Parathyroid adenoma (tissue), 2 donors: Measurements from ENCODE around the gene N4BP2.

ENCODE experiments used
- H2AFZ ChIP-seq: fragments of 300-600 bp; sonication (generic); one replicate; pipeline ENCODE4 v1.7.0; 2017; ENCODE audit warnings: antibody characterized with exemption, mild to moderate bottlenecking
- H3K27ac ChIP-seq: fragments of 300-600 bp; sonication (generic); one replicate; pipeline ENCODE4 v1.7.0; 2017
- H3K27me3 ChIP-seq: fragments of 300-600 bp; sonication (generic); one replicate; pipeline ENCODE4 v1.7.0; 2017; ENCODE audit warnings: low read length; ENCODE audit not compliant: control insufficient read depth, insufficient read depth
- H3K36me3 ChIP-seq: fragments of 300-600 bp; sonication (generic); one replicate; pipeline ENCODE4 v1.7.0; 2017; ENCODE audit warnings: low read length; ENCODE audit not compliant: control insufficient read depth, insufficient read depth
- H3K4me1 ChIP-seq: fragments of 300-600 bp; sonication (generic); one replicate; pipeline ENCODE4 v1.7.0; 2017; ENCODE audit warnings: control low read depth
- H3K4me2 ChIP-seq: fragments of 300-600 bp; sonication (generic); one replicate; pipeline ENCODE4 v1.7.0; 2017; ENCODE audit warnings: low read length
- H3K4me3 ChIP-seq: fragments of 300-600 bp; sonication (generic); one replicate; pipeline ENCODE4 v1.7.0; 2017; ENCODE audit warnings: low read depth, low read length
- H3K79me2 ChIP-seq: fragments of 300-600 bp; sonication (generic); one replicate; pipeline ENCODE4 v1.7.0; 2017; ENCODE audit warnings: control low read depth
- H3K9ac ChIP-seq: fragments of 300-600 bp; sonication (generic); one replicate; pipeline ENCODE4 v1.7.0; 2017; ENCODE audit warnings: mild to moderate bottlenecking
- H3K9me3 ChIP-seq: fragments of 300-600 bp; sonication (generic); one replicate; pipeline ENCODE4 v1.7.0; 2017; ENCODE audit warnings: low read length; ENCODE audit not compliant: control insufficient read depth
- TF ChIP-seq, protein P1 (sequence below): fragments of 300-600 bp; sonication (generic); IDR thresholded peaks from one replicate; pipeline ENCODE4 v1.7.0; 2017; ENCODE audit warnings: antibody characterized with exemption, mild to moderate bottlenecking
- donor health status: primary hyperparathyroidism.

N4BP2 gene

DNA sequence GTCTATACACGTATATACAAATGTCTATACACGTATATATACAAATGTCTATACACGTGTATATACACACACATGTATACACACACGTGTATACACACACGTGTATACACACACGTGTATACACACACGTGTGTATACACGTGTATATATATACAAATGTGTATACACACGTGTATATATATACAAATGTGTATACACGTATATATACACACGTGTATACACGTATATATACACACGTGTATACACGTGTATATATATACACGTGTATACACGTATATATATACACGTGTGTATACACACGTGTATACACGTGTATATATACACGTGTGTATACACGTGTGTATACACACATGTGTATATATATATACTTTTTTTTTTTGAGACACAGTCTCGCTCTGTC is 23.9 kb upstream of the N4BP2 start:
- TF ChIP-seq, protein P1, sequence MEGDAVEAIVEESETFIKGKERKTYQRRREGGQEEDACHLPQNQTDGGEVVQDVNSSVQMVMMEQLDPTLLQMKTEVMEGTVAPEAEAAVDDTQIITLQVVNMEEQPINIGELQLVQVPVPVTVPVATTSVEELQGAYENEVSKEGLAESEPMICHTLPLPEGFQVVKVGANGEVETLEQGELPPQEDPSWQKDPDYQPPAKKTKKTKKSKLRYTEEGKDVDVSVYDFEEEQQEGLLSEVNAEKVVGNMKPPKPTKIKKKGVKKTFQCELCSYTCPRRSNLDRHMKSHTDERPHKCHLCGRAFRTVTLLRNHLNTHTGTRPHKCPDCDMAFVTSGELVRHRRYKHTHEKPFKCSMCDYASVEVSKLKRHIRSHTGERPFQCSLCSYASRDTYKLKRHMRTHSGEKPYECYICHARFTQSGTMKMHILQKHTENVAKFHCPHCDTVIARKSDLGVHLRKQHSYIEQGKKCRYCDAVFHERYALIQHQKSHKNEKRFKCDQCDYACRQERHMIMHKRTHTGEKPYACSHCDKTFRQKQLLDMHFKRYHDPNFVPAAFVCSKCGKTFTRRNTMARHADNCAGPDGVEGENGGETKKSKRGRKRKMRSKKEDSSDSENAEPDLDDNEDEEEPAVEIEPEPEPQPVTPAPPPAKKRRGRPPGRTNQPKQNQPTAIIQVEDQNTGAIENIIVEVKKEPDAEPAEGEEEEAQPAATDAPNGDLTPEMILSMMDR: no peak
- no peaks in the 10 kb centered on the region for H3K79me2 ChIP-seq
- H2AFZ ChIP-seq: no peak overlapping the region
- H3K27ac ChIP-seq: no peak overlapping the region
- no peak overlapping the region for H3K9ac ChIP-seq
- H3K9me3 ChIP-seq: no peaks in the 10 kb centered on the region
- H3K4me2 ChIP-seq: no peak overlapping the region
- H3K27me3 ChIP-seq: no peaks in the 10 kb centered on the region
- H3K36me3 ChIP-seq: no peaks in the 10 kb centered on the region
- no peak overlapping the region for H3K4me3 ChIP-seq
- no peaks in the 10 kb centered on the region for H3K4me1 ChIP-seq

DNA sequence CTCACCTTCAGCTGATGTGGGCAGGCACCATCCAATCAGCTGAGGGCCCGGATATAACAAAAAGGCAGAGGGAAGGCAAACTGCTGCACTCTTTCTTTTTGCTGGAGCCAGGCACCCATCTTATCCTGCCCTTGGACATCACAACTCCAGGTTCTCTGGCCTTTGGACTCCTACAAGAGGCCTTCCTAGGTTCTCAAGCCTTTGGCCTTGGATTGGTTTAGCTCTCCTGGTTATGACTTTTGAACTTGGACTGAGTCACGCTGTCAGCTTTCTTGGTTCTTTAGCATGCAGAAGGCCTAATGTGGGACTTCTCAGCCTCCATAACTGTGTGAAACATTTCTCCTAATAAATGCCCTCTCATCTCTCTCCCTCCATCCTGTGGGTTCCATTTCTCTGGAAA is 23.0 kb upstream of the N4BP2 start:
- Histone ChIP-seq H3K36me3 (no peaks in the 10 kb centered on the region), H3K27me3 (no peaks in the 10 kb centered on the region), H3K4me3 (no peak overlapping the region), H3K9me3 (no peaks in the 10 kb centered on the region), H3K4me1 (no peaks in the 10 kb centered on the region), H2AFZ (no peak overlapping the region), H3K4me2 (no peak overlapping the region), H3K79me2 (no peaks in the 10 kb centered on the region), H3K27ac (no peak overlapping the region), H3K9ac (no peak overlapping the region)
- TF ChIP-seq, protein P1: no peak

DNA sequence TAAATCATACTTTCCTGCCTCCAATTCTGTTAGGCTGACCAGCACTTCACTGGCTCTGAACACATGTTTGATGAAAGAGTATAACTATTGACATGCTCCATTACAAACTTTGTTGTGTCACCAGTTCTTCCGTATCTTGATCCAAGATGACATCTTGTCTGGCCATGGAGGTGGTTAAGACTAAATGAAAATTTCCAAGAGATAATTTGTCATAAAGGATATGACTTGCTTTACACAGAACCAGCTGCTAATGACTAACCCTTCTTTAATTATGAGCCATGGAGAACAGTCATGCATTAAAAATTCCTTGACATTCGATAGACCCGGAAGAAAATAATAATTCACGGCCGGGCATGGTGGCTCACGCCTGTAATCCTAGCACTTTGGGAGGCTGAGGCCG is 17.7 kb upstream of the N4BP2 start:
- no peak overlapping the region for H3K9ac ChIP-seq
- no peak overlapping the region for H3K27ac ChIP-seq
- no peak overlapping the region for H2AFZ ChIP-seq
- H3K9me3 ChIP-seq: no peaks in the 10 kb centered on the region
- no peaks in the 10 kb centered on the region for H3K4me1 ChIP-seq
- no peaks in the 10 kb centered on the region for H3K27me3 ChIP-seq
- TF ChIP-seq, protein P1: no peak
- H3K4me2 ChIP-seq: no peak overlapping the region
- no peak overlapping the region for H3K4me3 ChIP-seq
- H3K36me3 ChIP-seq: no peaks in the 10 kb centered on the region
- H3K79me2 ChIP-seq: no peaks in the 10 kb centered on the region

DNA sequence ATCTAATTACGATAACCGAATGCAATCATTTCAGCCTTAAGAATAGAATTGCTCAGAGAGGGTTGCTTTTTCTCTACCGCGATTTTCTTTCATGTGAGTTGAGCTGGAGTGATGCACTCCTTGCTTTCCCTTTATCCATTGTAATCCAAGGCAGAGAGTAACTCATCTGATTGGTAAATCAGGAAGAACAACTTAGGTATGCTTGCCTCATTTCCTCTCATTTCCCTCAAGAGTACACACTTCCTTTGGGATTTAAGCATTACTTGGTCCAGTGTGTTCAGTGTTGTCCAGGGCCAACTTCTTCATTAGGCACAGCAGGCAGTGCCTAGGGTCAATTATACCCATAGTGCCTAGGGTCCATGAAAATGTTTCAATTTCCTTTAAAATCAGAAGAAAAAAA is 15.7 kb upstream of the N4BP2 start:
- H3K27me3 ChIP-seq: no peaks in the 10 kb centered on the region
- no peak overlapping the region for H2AFZ ChIP-seq
- H3K79me2 ChIP-seq: no peaks in the 10 kb centered on the region
- H3K9ac ChIP-seq: no peak overlapping the region
- H3K36me3 ChIP-seq: no peaks in the 10 kb centered on the region
- H3K4me1 ChIP-seq: no peaks in the 10 kb centered on the region
- H3K4me3 ChIP-seq: no peak overlapping the region
- no peak overlapping the region for H3K4me2 ChIP-seq
- no peaks in the 10 kb centered on the region for H3K9me3 ChIP-seq
- TF ChIP-seq, protein P1: no peak
- H3K27ac ChIP-seq: no peak overlapping the region

DNA sequence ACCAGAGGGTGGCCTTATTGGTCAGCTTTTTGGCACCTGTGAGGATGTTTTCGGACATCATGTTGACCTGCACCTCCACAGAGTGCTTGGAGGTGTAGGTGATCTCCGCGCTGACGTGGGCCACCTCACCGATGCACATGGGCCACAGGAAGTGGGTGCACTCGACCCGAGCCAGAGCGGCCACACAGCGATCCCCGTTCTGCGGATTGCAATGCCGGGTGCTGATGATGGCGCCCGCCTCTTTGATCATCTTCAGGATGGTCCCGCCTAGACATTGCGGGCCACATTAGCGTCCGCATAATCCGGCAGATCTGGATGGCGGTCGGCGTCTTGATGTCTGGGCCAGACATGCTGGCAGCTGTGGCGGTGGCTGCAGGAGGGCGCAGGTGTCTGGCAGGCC is 12.9 kb upstream of the N4BP2 start:
- no peaks in the 10 kb centered on the region for H3K9me3 ChIP-seq
- H3K79me2 ChIP-seq: no peaks in the 10 kb centered on the region
- H2AFZ ChIP-seq: no peak overlapping the region
- TF ChIP-seq, protein P1: no peak
- no peaks in the 10 kb centered on the region for H3K4me1 ChIP-seq
- no peak overlapping the region for H3K4me3 ChIP-seq
- H3K27me3 ChIP-seq: no peaks in the 10 kb centered on the region
- no peaks in the 10 kb centered on the region for H3K36me3 ChIP-seq
- H3K9ac ChIP-seq: no peak overlapping the region
- H3K4me2 ChIP-seq: no peak overlapping the region
- no peak overlapping the region for H3K27ac ChIP-seq
